WERI-Rb-1 (cell line): Measurements from ENCODE around the gene DPF3.

Experiments used
- DNase-seq: peaks from one replicate; pipeline ENCODE4 v3.0.0-alpha.2; 2020
- H3K27ac ChIP-seq: fragments of 250-450 bp; sonication (Bioruptor Pico); 2 replicates; pipeline ENCODE4 v1.5.1; 2020; ENCODE audit warnings: mild to moderate bottlenecking, moderate library complexity
- H3K27me3 ChIP-seq: fragments of 250-450 bp; sonication (Bioruptor Pico); 2 replicates; pipeline ENCODE4 v1.5.1; 2021; ENCODE audit warnings: mild to moderate bottlenecking, low read depth, moderate library complexity; ENCODE audit not compliant: insufficient read depth, severe bottlenecking
- H3K36me3 ChIP-seq: fragments of 250-450 bp; sonication (Bioruptor Pico); 2 replicates; pipeline ENCODE4 v1.5.1; 2020; ENCODE audit warnings: mild to moderate bottlenecking, moderate library complexity
- H3K4me3 ChIP-seq: 2 replicates; pipeline ENCODE4 v1.5.1; 2011; ENCODE audit warnings: low read depth, mild to moderate bottlenecking, control low read depth, low read length
- H3K9me3 ChIP-seq: fragments of 250-450 bp; sonication (Bioruptor Pico); 2 replicates; pipeline ENCODE4 v1.5.1; 2021; ENCODE audit warnings: mild to moderate bottlenecking, moderate library complexity; ENCODE audit not compliant: severe bottlenecking
- CTCF ChIP-seq: IDR thresholded peaks from 2 replicates; pipeline ENCODE4 v1.5.1; 2011; ENCODE audit warnings: low read depth, mild to moderate bottlenecking, control low read depth, inconsistent platforms, low read length

Gene DPF3

DNA sequence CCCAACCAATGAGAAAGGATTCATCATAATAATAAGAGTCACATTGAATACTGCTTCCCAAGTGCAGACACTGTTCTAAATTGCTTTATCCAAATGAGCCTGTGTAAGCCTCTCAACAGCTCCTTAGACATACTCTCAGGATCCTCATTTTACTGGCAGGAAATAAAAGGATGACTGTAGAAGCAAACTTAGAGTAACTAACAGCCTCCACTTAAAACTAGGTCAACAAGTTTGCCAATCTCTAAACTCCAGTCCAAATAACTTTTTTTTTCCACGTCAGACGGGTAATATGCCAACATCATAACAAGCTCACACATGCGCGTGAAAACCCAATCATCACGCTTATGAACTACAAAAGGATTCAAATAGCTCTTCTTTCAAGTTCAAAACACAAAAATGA lies 15.3 kb upstream of the DPF3 start:
- Histone ChIP-seq H3K36me3 (no peaks in the 10 kb centered on the region), H3K27ac (no peak overlapping the region)
- no peak for DNase-seq

GRCh38 chr14:72907886-72908285 lies 14.0 kb upstream of the DPF3 start:
- no peaks in the 10 kb centered on the region for H3K9me3 ChIP-seq
- no peaks in the 10 kb centered on the region for H3K36me3 ChIP-seq
- no peak overlapping the region for H3K27ac ChIP-seq
- no peak for TF ChIP-seq CTCF
- DNase-seq: no peak
- no peak overlapping the region for H3K4me3 ChIP-seq
- no peaks in the 10 kb centered on the region for H3K27me3 ChIP-seq

More for the DNA sequence above, 15.3 kb upstream of the DPF3 start:
- Histone ChIP-seq H3K4me3 (no peak overlapping the region), H3K9me3 (no peaks in the 10 kb centered on the region), H3K27me3 (no peaks in the 10 kb centered on the region)
- no peak for TF ChIP-seq CTCF

DNA sequence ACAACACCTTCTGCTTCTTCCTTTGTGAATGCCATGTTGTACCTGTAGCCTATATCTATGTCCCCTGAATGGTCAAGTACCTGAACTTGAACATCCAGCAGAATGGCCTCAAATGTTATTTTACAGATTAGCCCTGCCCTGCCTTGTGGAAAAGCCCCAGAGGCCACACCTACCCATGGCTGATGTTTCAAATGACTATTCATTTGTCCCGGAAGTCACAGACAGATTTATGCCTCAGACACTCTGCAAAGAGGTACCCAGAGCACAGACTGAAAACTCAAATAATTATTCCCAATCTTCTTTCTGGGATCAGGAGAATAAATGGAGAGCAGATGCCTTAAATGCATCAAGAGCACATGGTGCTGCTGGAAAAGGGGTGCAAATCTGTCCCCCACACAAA lies 13.0 kb upstream of the DPF3 start:
- Histone ChIP-seq H3K27me3 (no peaks in the 10 kb centered on the region), H3K27ac (no peak overlapping the region), H3K4me3 (no peak overlapping the region), H3K9me3 (no peaks in the 10 kb centered on the region), H3K36me3 (no peaks in the 10 kb centered on the region)
- TF ChIP-seq CTCF: no peak
- DNase-seq: no peak

DNA sequence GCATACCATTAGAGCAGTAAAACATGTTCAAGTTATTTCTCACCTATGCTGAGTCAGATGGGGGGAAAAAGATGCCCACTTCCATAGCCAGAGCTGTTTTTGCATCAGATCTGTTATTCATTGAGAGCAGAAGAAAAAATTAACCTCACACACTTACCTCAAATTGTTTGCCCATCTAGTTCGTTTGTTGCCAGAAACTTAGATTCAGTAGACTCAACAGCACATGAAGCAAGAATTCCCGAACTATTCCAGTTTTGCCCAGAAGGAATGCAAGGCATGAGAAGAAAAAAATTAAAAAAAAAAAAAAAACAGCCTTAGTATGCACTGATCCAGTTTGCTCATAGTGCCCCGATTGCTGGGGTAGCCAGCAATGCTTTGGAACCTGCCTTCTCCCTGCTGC lies 12.4 kb upstream of the DPF3 start:
- Histone ChIP-seq H3K9me3 (no peaks in the 10 kb centered on the region), H3K36me3 (no peaks in the 10 kb centered on the region)
- DNase-seq: no peak

GRCh38 chr14:72904840-72905561 lies 11.1 kb upstream of the DPF3 start:
- peak; percentile 55 for DNase-seq
- Histone ChIP-seq H3K4me3 (no peak overlapping the region), H3K27me3 (no peaks in the 10 kb centered on the region), H3K36me3 (no peaks in the 10 kb centered on the region), H3K27ac (no peak overlapping the region), H3K9me3 (no peaks in the 10 kb centered on the region)
- peak; percentile 77 for TF ChIP-seq CTCF

More for the DNA sequence above, 12.4 kb upstream of the DPF3 start:
- Histone ChIP-seq H3K4me3 (no peak overlapping the region), H3K27me3 (no peaks in the 10 kb centered on the region), H3K27ac (no peak overlapping the region)
- no peak for TF ChIP-seq CTCF

- no peaks in the 10 kb centered on the region for H3K27me3 ChIP-seq
Observed at GRCh38 chr14:72904218-72904617, 10.3 kb upstream of the DPF3 start.

More at GRCh38 chr14:72904218-72904617, 10.3 kb upstream of the DPF3 start:
- no peak for TF ChIP-seq CTCF
- Histone ChIP-seq H3K36me3 (no peaks in the 10 kb centered on the region), H3K4me3 (no peak overlapping the region), H3K9me3 (no peaks in the 10 kb centered on the region), H3K27ac (no peak overlapping the region)
- no peak for DNase-seq
